Keratinocyte (primary cell): ENCODE measurements around the gene RFX3.

Experiments
- EZH2 ChIP-seq: IDR thresholded peaks from one replicate; pipeline ENCODE4 v1.6.1; 2012; ENCODE audit warnings: inconsistent platforms, mild to moderate bottlenecking, low read length, moderate library complexity
- TF ChIP-seq, protein P1 (sequence below), 3 experiments: IDR thresholded peaks in 1 of 3; conservative IDR thresholded peaks in 1 of 3; optimal IDR thresholded peaks in 1 of 3; 2 replicates in 2 of 3; 3 replicates in 1 of 3; pipeline versions ENCODE3 to v1.5.1; 2011; ENCODE audit warnings: low read length in 3 of 3, mild to moderate bottlenecking in 3 of 3, moderate library complexity in 2 of 3, control low read depth in 1 of 3, inconsistent platforms in 1 of 3; ENCODE audit not compliant: insufficient read depth in 2 of 3; ENCODE audit errors: extremely low read depth in 1 of 3

DNA sequence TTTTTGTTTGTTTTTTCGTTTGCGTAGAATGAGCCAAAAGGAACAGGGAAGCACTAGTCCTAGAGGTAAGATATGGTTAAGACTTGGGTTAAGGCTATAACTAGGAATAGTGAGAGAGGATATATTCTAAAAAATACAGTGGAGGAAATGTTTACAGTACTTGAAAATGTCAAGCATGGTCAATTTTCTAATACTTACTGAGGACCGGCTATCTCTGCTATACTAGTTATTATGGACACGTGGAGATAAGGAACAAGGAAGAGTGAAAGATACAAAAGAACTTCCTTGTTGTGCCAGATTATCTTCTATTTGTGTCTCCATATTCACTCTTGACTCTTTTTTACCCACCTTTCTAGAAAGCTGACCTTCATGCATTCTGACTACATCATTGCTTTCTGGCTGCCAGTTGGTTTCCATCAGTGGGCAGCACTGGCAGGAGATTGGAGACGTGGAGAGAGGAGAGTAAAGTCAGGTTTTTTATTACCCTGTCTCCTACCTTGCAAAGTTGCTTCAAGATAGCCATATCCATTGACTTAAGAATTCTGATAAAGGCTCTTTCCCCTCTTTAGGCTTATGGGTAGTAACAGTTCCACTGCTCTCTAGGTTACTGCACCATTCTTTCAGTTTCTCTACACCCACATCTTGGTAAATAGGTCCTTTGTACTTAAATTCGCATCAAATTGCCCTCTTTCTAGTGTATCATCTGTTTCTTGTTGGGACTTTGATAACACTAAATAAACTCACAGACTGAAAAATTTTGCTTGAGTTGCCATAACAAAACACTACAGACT is 9.0 kb upstream of the RFX3 start:
- TF ChIP-seq, protein P1, sequence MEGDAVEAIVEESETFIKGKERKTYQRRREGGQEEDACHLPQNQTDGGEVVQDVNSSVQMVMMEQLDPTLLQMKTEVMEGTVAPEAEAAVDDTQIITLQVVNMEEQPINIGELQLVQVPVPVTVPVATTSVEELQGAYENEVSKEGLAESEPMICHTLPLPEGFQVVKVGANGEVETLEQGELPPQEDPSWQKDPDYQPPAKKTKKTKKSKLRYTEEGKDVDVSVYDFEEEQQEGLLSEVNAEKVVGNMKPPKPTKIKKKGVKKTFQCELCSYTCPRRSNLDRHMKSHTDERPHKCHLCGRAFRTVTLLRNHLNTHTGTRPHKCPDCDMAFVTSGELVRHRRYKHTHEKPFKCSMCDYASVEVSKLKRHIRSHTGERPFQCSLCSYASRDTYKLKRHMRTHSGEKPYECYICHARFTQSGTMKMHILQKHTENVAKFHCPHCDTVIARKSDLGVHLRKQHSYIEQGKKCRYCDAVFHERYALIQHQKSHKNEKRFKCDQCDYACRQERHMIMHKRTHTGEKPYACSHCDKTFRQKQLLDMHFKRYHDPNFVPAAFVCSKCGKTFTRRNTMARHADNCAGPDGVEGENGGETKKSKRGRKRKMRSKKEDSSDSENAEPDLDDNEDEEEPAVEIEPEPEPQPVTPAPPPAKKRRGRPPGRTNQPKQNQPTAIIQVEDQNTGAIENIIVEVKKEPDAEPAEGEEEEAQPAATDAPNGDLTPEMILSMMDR (optimal IDR thresholded peaks at IDR 0.05 in 1 of 3, IDR thresholded peaks at IDR 0.05 in 1 of 3, conservative IDR thresholded peaks at IDR 0.05 in 1 of 3; ENCODE audit: extremely low read depth in 1 of 3, insufficient read depth in 2 of 3, low read length in 3 of 3): no peak
- TF ChIP-seq EZH2: no peak
